ENCODE results near the gene KRT80. TPM values are rescaled to one million over a fixed set of nuclear protein-coding genes. Genes with fewer than 3 reads are reported as not detected.
A peak's percentile ranks its signal among the peaks of the same experiment; 100 is the strongest.

KRT80 gene
- polyA plus RNA-seq, 2 of the 4 experiments (the other 2 are of a cell fraction): 38.3 to 63.1 TPM

DNA sequence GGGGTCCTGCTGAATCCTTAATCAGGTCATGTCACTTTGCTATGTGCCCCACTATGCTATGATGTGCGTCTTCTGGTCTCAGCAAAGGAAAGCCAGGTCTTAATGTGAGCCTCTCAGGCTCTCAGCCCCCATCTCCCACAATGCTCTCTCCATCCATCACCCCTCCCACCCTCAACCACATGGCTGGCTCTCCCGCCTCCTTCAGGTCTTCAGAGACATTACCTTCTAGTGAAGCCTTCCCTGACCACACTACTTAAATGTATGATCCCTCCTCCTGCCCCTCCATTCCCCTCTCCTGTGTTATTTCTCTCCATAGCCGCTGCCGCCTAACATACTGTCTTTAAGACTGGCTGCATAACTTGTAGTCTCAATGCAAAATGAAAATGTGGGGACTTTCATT lies 50.5 kb downstream of the KRT80 start:
- DNase-seq (ENCODE audit: low read depth in 1 of 2, low spot score in 1 of 2) (peak in 1 of 2 experiments; percentile 59), ATAC-seq (peak in 1 of 2 experiments; percentile 5; a peak in 1 of 6 replicates), FAIRE-seq (no peak)
- WGBS (ENCODE audit: missing lambda C conversion rate): 97% methylated on average over 4 of the region's 4 CpGs
- Histone ChIP-seq H3K9me3 (no peaks in the 10 kb centered on the region), H3K4me2 (no peak overlapping the region), H3K4me1 (peaks cover 43% of the 10 kb centered on the region), H3K4me3 (no peak overlapping the region), H3K27ac (peak overlapping the region; percentile 100)
- TF ChIP-seq, protein P1, sequence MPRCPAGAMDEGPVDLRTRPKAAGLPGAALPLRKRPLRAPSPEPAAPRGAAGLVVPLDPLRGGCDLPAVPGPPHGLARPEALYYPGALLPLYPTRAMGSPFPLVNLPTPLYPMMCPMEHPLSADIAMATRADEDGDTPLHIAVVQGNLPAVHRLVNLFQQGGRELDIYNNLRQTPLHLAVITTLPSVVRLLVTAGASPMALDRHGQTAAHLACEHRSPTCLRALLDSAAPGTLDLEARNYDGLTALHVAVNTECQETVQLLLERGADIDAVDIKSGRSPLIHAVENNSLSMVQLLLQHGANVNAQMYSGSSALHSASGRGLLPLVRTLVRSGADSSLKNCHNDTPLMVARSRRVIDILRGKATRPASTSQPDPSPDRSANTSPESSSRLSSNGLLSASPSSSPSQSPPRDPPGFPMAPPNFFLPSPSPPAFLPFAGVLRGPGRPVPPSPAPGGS (IDR thresholded peaks at IDR 0.05): no peak
- TF ChIP-seq, protein P2, sequence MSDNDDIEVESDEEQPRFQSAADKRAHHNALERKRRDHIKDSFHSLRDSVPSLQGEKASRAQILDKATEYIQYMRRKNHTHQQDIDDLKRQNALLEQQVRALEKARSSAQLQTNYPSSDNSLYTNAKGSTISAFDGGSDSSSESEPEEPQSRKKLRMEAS (IDR thresholded peaks at IDR 0.05): peak; percentile 72
- TF ChIP-seq FOSB (CRISPR knock-in tag; IDR thresholded peaks at IDR 0.05) (no peak), CBX2 (IDR thresholded peaks at IDR 0.05; ENCODE audit: borderline replicate concordance, low read depth) (no peak), POLR2A (IDR thresholded peaks at IDR 0.05; ENCODE audit: low read length) (no peak)
- TF ChIP-seq, protein P3, sequence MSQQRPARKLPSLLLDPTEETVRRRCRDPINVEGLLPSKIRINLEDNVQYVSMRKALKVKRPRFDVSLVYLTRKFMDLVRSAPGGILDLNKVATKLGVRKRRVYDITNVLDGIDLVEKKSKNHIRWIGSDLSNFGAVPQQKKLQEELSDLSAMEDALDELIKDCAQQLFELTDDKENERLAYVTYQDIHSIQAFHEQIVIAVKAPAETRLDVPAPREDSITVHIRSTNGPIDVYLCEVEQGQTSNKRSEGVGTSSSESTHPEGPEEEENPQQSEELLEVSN (IDR thresholded peaks at IDR 0.05; ENCODE audit: borderline replicate concordance, low read depth): peak; percentile 50; the same call in 1 of the 2 replicates
- POLR2A ChIA-PET: no interaction called here
- CTCF ChIA-PET: interaction anchor here (1.1 to 7.5 kb wide), 13 partner anchors 11 to 839 kb away, joined by 3 to 183 read pairs (median 5); no protein-coding TSS in a partner anchor

DNA sequence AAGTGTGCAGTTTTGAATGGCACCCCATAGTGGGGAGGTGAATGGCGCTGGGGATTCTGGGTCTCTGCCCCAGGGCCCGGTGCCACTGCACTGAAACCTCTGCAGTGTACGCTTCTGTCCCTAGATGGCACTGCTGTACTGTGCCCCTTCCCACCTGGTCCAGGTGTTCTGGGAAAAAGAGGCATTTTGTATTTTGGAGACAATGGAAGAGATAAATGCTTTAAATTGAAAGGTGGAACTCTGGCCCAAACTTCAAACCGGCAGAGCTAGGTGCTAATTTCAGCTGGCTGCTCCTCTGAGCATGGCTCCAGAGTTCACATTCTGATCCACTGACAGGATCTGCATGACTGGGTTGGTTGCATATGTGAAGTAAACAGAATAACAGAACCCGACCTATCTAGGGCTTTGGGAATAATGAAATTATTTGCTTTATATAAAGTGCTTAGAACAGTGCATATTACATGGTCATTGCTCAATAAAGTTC lies 52.2 kb downstream of the KRT80 start:
- 6% methylated on average over 5 of the region's 5 CpGs for WGBS (ENCODE audit: missing lambda C conversion rate)
- Histone ChIP-seq H3K4me2 (no peak overlapping the region), H3K4me1 (peaks cover 26% of the 10 kb centered on the region), H3K27ac (peak overlapping the region; percentile 100; a peak in 5 of 6 replicates), H3K9me3 (no peaks in the 10 kb centered on the region), H3K4me3 (no peak overlapping the region)
- TF ChIP-seq NPAS2 (CRISPR knock-in tag; IDR thresholded peaks at IDR 0.05; ENCODE audit: borderline replicate concordance) (no peak), JUN (IDR thresholded peaks at IDR 0.05) (no peak), RAD21 (conservative IDR thresholded peaks at IDR 0.05 in 1 of 2, IDR thresholded peaks at IDR 0.05 in 1 of 2) (peak; percentile 92 to 97), NR3C1 (IDR thresholded peaks at IDR 0.05) (no peak), SMC3 (IDR thresholded peaks at IDR 0.05) (peak; percentile 62; the same call in 2 of the 3 replicates), BHLHE40 (IDR thresholded peaks at IDR 0.05; ENCODE audit: low read depth, low read length) (no peak)
- TF ChIP-seq, protein P4, sequence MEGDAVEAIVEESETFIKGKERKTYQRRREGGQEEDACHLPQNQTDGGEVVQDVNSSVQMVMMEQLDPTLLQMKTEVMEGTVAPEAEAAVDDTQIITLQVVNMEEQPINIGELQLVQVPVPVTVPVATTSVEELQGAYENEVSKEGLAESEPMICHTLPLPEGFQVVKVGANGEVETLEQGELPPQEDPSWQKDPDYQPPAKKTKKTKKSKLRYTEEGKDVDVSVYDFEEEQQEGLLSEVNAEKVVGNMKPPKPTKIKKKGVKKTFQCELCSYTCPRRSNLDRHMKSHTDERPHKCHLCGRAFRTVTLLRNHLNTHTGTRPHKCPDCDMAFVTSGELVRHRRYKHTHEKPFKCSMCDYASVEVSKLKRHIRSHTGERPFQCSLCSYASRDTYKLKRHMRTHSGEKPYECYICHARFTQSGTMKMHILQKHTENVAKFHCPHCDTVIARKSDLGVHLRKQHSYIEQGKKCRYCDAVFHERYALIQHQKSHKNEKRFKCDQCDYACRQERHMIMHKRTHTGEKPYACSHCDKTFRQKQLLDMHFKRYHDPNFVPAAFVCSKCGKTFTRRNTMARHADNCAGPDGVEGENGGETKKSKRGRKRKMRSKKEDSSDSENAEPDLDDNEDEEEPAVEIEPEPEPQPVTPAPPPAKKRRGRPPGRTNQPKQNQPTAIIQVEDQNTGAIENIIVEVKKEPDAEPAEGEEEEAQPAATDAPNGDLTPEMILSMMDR (IDR thresholded peaks at IDR 0.05): peak; percentile 97
- TF ChIP-seq, protein P5, sequence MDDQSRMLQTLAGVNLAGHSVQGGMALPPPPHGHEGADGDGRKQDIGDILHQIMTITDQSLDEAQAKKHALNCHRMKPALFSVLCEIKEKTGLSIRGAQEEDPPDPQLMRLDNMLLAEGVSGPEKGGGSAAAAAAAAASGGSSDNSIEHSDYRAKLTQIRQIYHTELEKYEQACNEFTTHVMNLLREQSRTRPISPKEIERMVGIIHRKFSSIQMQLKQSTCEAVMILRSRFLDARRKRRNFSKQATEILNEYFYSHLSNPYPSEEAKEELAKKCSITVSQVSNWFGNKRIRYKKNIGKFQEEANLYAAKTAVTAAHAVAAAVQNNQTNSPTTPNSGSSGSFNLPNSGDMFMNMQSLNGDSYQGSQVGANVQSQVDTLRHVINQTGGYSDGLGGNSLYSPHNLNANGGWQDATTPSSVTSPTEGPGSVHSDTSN (IDR thresholded peaks at IDR 0.05): no peak
- TF ChIP-seq, protein P6, sequence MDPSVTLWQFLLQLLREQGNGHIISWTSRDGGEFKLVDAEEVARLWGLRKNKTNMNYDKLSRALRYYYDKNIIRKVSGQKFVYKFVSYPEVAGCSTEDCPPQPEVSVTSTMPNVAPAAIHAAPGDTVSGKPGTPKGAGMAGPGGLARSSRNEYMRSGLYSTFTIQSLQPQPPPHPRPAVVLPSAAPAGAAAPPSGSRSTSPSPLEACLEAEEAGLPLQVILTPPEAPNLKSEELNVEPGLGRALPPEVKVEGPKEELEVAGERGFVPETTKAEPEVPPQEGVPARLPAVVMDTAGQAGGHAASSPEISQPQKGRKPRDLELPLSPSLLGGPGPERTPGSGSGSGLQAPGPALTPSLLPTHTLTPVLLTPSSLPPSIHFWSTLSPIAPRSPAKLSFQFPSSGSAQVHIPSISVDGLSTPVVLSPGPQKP (IDR thresholded peaks at IDR 0.05; ENCODE audit: low read depth, low read length): no peak
- CTCF ChIA-PET: interaction anchor here (0.6 to 7.5 kb wide), 40 partner anchors 9 to 851 kb away, joined by 3 to 183 read pairs (median 4); partner anchors contain the start of genes KRT74 and KRT85
- peak; percentile 51 for FAIRE-seq
- POLR2A ChIA-PET: no interaction called here
- peak; percentile 68 to 90 for DNase-seq (ENCODE audit: low read depth in 1 of 2, low spot score in 1 of 2)
- peak; percentile 64 to 66; a peak in 5 of 6 replicates for ATAC-seq

DNA sequence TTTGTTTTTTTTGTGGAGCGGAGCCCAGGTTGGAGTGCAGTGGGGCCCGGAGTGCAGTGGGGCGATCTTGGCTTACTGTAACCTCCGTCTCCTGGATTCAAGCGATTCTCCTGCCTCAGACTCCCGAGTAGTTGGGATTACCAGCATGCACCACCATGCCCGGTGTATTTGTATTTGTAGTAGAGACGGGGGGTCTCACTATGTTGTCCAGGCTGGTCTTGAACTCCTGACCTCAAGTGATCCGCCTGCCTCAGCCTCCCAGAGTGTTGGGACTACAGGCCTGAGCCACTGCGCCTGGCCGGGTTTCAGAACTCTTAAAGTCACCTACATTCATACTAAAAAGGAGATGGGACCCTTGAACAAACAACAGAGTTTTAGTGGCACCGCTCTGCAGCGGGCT lies 52.7 kb downstream of the KRT80 start:
- H3K4me2 ChIP-seq: no peak overlapping the region
- ChIA-PET POLR2A (no interaction called here), CTCF (interaction anchor here (0.7 to 7.5 kb wide), 22 partner anchors 8 to 852 kb away, joined by 3 to 183 read pairs (median 5); no protein-coding TSS in a partner anchor)
- no peak for FAIRE-seq
- peaks cover 22% of the 10 kb centered on the region for H3K4me1 ChIP-seq
- ATAC-seq: no peak
- H3K9me3 ChIP-seq: no peaks in the 10 kb centered on the region
- WGBS (ENCODE audit: missing lambda C conversion rate): 78% methylated on average over 13 of the region's 13 CpGs
- H3K4me3 ChIP-seq: no peak overlapping the region
- no peak for DNase-seq (ENCODE audit: low read depth in 1 of 2, low spot score in 1 of 2)
- H3K27ac ChIP-seq: peak overlapping the region; percentile 21 to 100; a peak in 4 of 6 replicates
- TF ChIP-seq FOSB (CRISPR knock-in tag; IDR thresholded peaks at IDR 0.05) (no peak), HEYL (CRISPR knock-in tag; IDR thresholded peaks at IDR 0.05) (no peak), KDM5A (IDR thresholded peaks at IDR 0.05) (no peak), HDAC2 (IDR thresholded peaks at IDR 0.05) (no peak), ZNF302 (CRISPR knock-in tag; IDR thresholded peaks at IDR 0.05) (no peak), CEBPB (IDR thresholded peaks at IDR 0.05) (no peak), POLR2AphosphoS2 (conservative IDR thresholded peaks at IDR 0.05; ENCODE audit: low read length) (no peak), NR3C1 (IDR thresholded peaks at IDR 0.05) (no peak)
- TF ChIP-seq, protein P7, sequence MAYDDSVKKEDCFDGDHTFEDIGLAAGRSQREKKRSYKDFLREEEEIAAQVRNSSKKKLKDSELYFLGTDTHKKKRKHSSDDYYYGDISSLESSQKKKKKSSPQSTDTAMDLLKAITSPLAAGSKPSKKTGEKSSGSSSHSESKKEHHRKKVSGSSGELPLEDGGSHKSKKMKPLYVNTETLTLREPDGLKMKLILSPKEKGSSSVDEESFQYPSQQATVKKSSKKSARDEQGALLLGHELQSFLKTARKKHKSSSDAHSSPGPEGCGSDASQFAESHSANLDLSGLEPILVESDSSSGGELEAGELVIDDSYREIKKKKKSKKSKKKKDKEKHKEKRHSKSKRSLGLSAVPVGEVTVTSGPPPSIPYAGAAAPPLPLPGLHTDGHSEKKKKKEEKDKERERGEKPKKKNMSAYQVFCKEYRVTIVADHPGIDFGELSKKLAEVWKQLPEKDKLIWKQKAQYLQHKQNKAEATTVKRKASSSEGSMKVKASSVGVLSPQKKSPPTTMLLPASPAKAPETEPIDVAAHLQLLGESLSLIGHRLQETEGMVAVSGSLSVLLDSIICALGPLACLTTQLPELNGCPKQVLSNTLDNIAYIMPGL (CRISPR knock-in tag; IDR thresholded peaks at IDR 0.05; ENCODE audit: borderline replicate concordance): no peak
- TF ChIP-seq, protein P4 (IDR thresholded peaks at IDR 0.05): no peak
